ENCODE data around the gene ORM1.

- TF ChIP-seq SMAD1 (IDR thresholded peaks at IDR 0.05; ENCODE audit: low read depth, partially characterized antibody) (no peak), KDM1A (IDR thresholded peaks at IDR 0.05; ENCODE audit: borderline replicate concordance) (no peak), SRF (IDR thresholded peaks at IDR 0.05; ENCODE audit: low read depth in 2 of 2, low read length in 2 of 2) (no peak), ASH2L (IDR thresholded peaks at IDR 0.05; ENCODE audit: borderline replicate concordance, low read depth) (no peak), ATF3 (IDR thresholded peaks at IDR 0.05; ENCODE audit: borderline replicate concordance, extremely low read depth, low read depth, low read length) (no peak), IRF3 (IDR thresholded peaks at IDR 0.05) (no peak), POLR2A (IDR thresholded peaks at IDR 0.05; ENCODE audit: low read depth, low read length) (no peak), FOS (IDR thresholded peaks at IDR 0.05; ENCODE audit: borderline replicate concordance, extremely low read depth, insufficient read length) (no peak)
Observed at GRCh38 chr9:114304416-114305188, 18.3 kb upstream of the ORM1 start.

Measured in GM12878 (cell line).